T-cell (primary cell): Measurements from ENCODE around the gene BBIP1. TPM values are rescaled to one million over a fixed set of nuclear protein-coding genes. Genes with fewer than 3 reads are reported as not detected.
A peak's percentile ranks its signal among the peaks of the same experiment; 100 is the strongest.

Experiments used
- ATAC-seq, 4 experiments: fragments of 200-7000 bp in 3 of 4; fragments of 150-1000 bp in 1 of 4; cut with Tn5 transposase; replicated peaks in 1 of 4; 1 replicate in 3 of 4; 2 replicates in 1 of 4; pipeline ENCODE4 v1.10.0; 2021; ENCODE audit warnings: moderate library complexity in 3 of 4, mild to moderate bottlenecking in 2 of 4, moderate number of reproducible peaks in 1 of 4
- CTCF ChIA-PET, 2 donors: fragments of 300-600 bp; sonication (Branson Sonifier 250); formaldehyde crosslinking; loops; one replicate each; lab custom pipeline; 2022; ENCODE audit warnings: antibody characterized with exemption in 2 of 2; lab: Charles Lee
- POLR2A ChIA-PET, 2 donors: fragments of 300-600 bp; sonication (Branson Sonifier 250); formaldehyde crosslinking; loops; one replicate each; lab custom pipeline; 2022; ENCODE audit warnings: antibody characterized with exemption in 2 of 2; lab: Charles Lee
- DNase-seq, 35 experiments: peaks; one replicate each; pipeline versions ENCODE4 v3.0.0 to v3.0.0-alpha.2; 2013 to 2023
- H3K27ac ChIP-seq: one replicate; pipeline ENCODE4 v1.5.1; 2013; ENCODE audit warnings: low read length
- H3K27me3 ChIP-seq, 2 experiments: replicated peaks in 1 of 2; 1 replicate in 1 of 2; 2 replicates in 1 of 2; pipeline versions ENCODE4 v1.6.1 to v1.7.0; 2013; ENCODE audit warnings: low read length in 1 of 2, mixed read lengths in 1 of 2; ENCODE audit not compliant: control insufficient read depth in 2 of 2, insufficient read depth in 2 of 2; ENCODE audit errors: extremely low read depth in 1 of 2
- H3K36me3 ChIP-seq, 2 donors: 1 replicate in 1 of 2; 2 replicates in 1 of 2; pipeline versions ENCODE4 v1.6.1 to v1.7.0; 2013; ENCODE audit warnings: low read length in 1 of 2; ENCODE audit not compliant: control insufficient read depth in 2 of 2, insufficient read depth in 1 of 2; ENCODE audit errors: extremely low read depth in 1 of 2
- H3K4me1 ChIP-seq, 2 experiments: 1 replicate in 1 of 2; 2 replicates in 1 of 2; pipeline versions ENCODE4 v1.6.1 to v1.7.0; 2013; ENCODE audit warnings: low read length in 2 of 2, mixed read lengths in 1 of 2; ENCODE audit not compliant: insufficient read depth in 2 of 2, control insufficient read depth in 1 of 2; ENCODE audit errors: extremely low read depth in 1 of 2
- H3K4me3 ChIP-seq, 2 donors: 1 replicate in 1 of 2; 2 replicates in 1 of 2; pipeline versions ENCODE4 v1.5.1 to v1.7.0; 2013; ENCODE audit warnings: mild to moderate bottlenecking in 2 of 2, low read length in 1 of 2, moderate library complexity in 1 of 2; ENCODE audit not compliant: control insufficient read depth in 1 of 2; ENCODE audit errors: extremely low read depth in 1 of 2
- H3K9me3 ChIP-seq: 2 replicates; pipeline ENCODE4 v1.7.0; 2013
- H3K27ac Mint-ChIP-seq, 2 donors: one replicate each; pipeline ENCODE4 v1.8.0; 2020 to 2021; ENCODE audit warnings: mild to moderate bottlenecking in 2 of 2, mixed read lengths in 2 of 2
- H3K27me3 Mint-ChIP-seq, 2 donors: one replicate each; pipeline ENCODE4 v1.8.0; 2021 to 2022; ENCODE audit warnings: mixed read lengths in 2 of 2
- H3K36me3 Mint-ChIP-seq: one replicate; pipeline ENCODE4 v1.8.0; 2021; ENCODE audit warnings: mixed read lengths
- H3K4me1 Mint-ChIP-seq, 3 donors: one replicate each; pipeline ENCODE4 v1.8.0; 2020 to 2022; ENCODE audit warnings: mixed read lengths in 3 of 3, mild to moderate bottlenecking in 1 of 3
- H3K4me3 Mint-ChIP-seq, 3 donors: one replicate each; pipeline ENCODE4 v1.8.0; 2020 to 2022; ENCODE audit warnings: mild to moderate bottlenecking in 3 of 3, mixed read lengths in 3 of 3, moderate library complexity in 3 of 3
- H3K9me3 Mint-ChIP-seq, 3 donors: one replicate each; pipeline ENCODE4 v1.8.0; 2020 to 2022; ENCODE audit warnings: mixed read lengths in 3 of 3
- WGBS: methylation state at CpG from one replicate; pipeline ENCODE4 v1.1.5; 2013; ENCODE audit warnings: missing lambda C conversion rate; ENCODE audit not compliant: insufficient coverage; 5-methylcytosine and 5-hydroxymethylcytosine counted together
- total RNA-seq, 35 experiments: library from RNA in 6 of 35; stranded (reverse) in 6 of 35; fragments of 120-200 nt in 1 of 35; gene quantifications; one replicate each; pipeline versions ENCODE4 v1.2.1 to v1.2.4 and lab custom pipeline; 2013 to 2026

BBIP1 gene
- total RNA-seq, 5 donors from 2014 or later (not counting 1 experiment from before 2014, with no cell fraction given), result 28.6 to 36.6 (median 32.0) TPM

GRCh38 chr10:110947061-110947595 lies 28.1 kb upstream of the BBIP1 start:
- no peaks in the 10 kb centered on the region for H3K27me3 Mint-ChIP-seq
- H3K4me3 Mint-ChIP-seq, result no peak overlapping the region
- Histone ChIP-seq H3K27ac (no peak overlapping the region), H3K27me3 (no peaks in the 10 kb centered on the region), H3K4me1 (no peaks in the 10 kb centered on the region), H3K4me3 (no peak overlapping the region), H3K9me3 (no peaks in the 10 kb centered on the region), H3K36me3 (peaks cover 0 to 7% of the 10 kb centered on the region in 2 donors)
- DNase-seq (no peak), ATAC-seq (no peak)
- CTCF ChIA-PET, result interaction anchor here in 1 of 2 donors (0.6 kb wide), 1 partner anchor 10 kb away, joined by 3 read pairs; no protein-coding TSS in a partner anchor
- peaks cover 63% of the 10 kb centered on the region for H3K36me3 Mint-ChIP-seq
- POLR2A ChIA-PET, result interaction anchor here in 1 of 2 donors (0.5 to 0.6 kb wide), 3 partner anchors 29 to 60 kb away, joined by 3 to 5 read pairs (median 3); no protein-coding TSS in a partner anchor
- H3K9me3 Mint-ChIP-seq, result peaks cover 7 to 13% (median 7%) of the 10 kb centered on the region in 3 donors
- H3K4me1 Mint-ChIP-seq, result peaks cover 61 to 73% (median 63%) of the 10 kb centered on the region in 3 donors
- 100% methylated on average over 1 of the region's 4 CpGs for WGBS
- no peak overlapping the region for H3K27ac Mint-ChIP-seq

- H3K9me3 Mint-ChIP-seq, result peaks cover 7 to 12% (median 7%) of the 10 kb centered on the region in 3 donors
- ATAC-seq, result no peak
- Histone ChIP-seq H3K4me3 (no peak overlapping the region), H3K9me3 (no peaks in the 10 kb centered on the region), H3K4me1 (no peaks in the 10 kb centered on the region), H3K27ac (no peak overlapping the region), H3K36me3 (peaks cover 0 to 7% of the 10 kb centered on the region in 2 donors), H3K27me3 (no peaks in the 10 kb centered on the region)
- ChIA-PET POLR2A (interaction anchor here in 1 of 2 donors (0.5 to 0.6 kb wide), 2 partner anchors 46 to 59 kb away, joined by 3 to 5 read pairs; no protein-coding TSS in a partner anchor), CTCF (no interaction called here)
- H3K27ac Mint-ChIP-seq, result no peak overlapping the region
- H3K27me3 Mint-ChIP-seq, result no peaks in the 10 kb centered on the region
- 100% methylated on average over 1 of the region's 1 CpG for WGBS
- no peak overlapping the region for H3K4me3 Mint-ChIP-seq
- DNase-seq, result no peak
- H3K4me1 Mint-ChIP-seq, result peaks cover 60 to 73% (median 65%) of the 10 kb centered on the region in 3 donors
- H3K36me3 Mint-ChIP-seq, result peaks cover 66% of the 10 kb centered on the region
Measured at GRCh38 chr10:110946496-110946895, 27.5 kb upstream of the BBIP1 start.

- Histone ChIP-seq H3K27me3 (no peaks in the 10 kb centered on the region), H3K9me3 (no peaks in the 10 kb centered on the region), H3K36me3 (peaks cover 0 to 7% of the 10 kb centered on the region in 2 donors), H3K4me3 (no peak overlapping the region), H3K27ac (no peak overlapping the region), H3K4me1 (no peaks in the 10 kb centered on the region)
- WGBS, result 100% methylated on average over 4 of the region's 5 CpGs
- H3K9me3 Mint-ChIP-seq, result peaks cover 7 to 9% (median 7%) of the 10 kb centered on the region in 3 donors
- H3K4me1 Mint-ChIP-seq, result peaks cover 62 to 72% (median 63%) of the 10 kb centered on the region in 3 donors
- H3K36me3 Mint-ChIP-seq, result peaks cover 68% of the 10 kb centered on the region
- no peak for ATAC-seq
- no peak for DNase-seq
- POLR2A ChIA-PET, result interaction anchor here in 1 of 2 donors (0.5 kb wide), 1 partner anchor 18 kb away, joined by 3 read pairs; no protein-coding TSS in a partner anchor
- CTCF ChIA-PET, result interaction anchor here in 1 of 2 donors (1.0 kb wide), 1 partner anchor 15 kb away, joined by 3 read pairs; no protein-coding TSS in a partner anchor
- H3K27ac Mint-ChIP-seq, result no peak overlapping the region
- H3K4me3 Mint-ChIP-seq, result no peak overlapping the region
- no peaks in the 10 kb centered on the region for H3K27me3 Mint-ChIP-seq
Measured at GRCh38 chr10:110944792-110945396, 25.9 kb upstream of the BBIP1 start.

GRCh38 chr10:110939419-110939818 lies 20.4 kb upstream of the BBIP1 start:
- ATAC-seq, result no peak
- Mint-ChIP-seq H3K36me3 (peaks cover 53% of the 10 kb centered on the region), H3K9me3 (peaks cover 0 to 9% (median 5%) of the 10 kb centered on the region in 3 donors), H3K4me1 (peaks cover 47 to 56% (median 50%) of the 10 kb centered on the region in 3 donors), H3K4me3 (no peak overlapping the region), H3K27me3 (no peaks in the 10 kb centered on the region), H3K27ac (no peak overlapping the region)
- Histone ChIP-seq H3K27ac (no peak overlapping the region), H3K27me3 (no peaks in the 10 kb centered on the region), H3K9me3 (no peaks in the 10 kb centered on the region), H3K4me3 (no peak overlapping the region), H3K36me3 (peaks cover 0 to 7% of the 10 kb centered on the region in 2 donors), H3K4me1 (peaks cover 0 to 8% of the 10 kb centered on the region in 2 experiments)
- ChIA-PET CTCF (interaction anchor here in 1 of 2 donors (1.2 kb wide), 1 partner anchor 53 kb away, joined by 3 read pairs; no protein-coding TSS in a partner anchor), POLR2A (no interaction called here)
- DNase-seq, result no peak
- WGBS, result no CpG with 5 or more reads among the region's 4 CpGs

GRCh38 chr10:110936757-110937156 lies 17.8 kb upstream of the BBIP1 start:
- no peak for ATAC-seq
- ChIA-PET CTCF (interaction anchor here in 1 of 2 donors (0.6 kb wide), 1 partner anchor 10 kb away, joined by 3 read pairs; no protein-coding TSS in a partner anchor), POLR2A (interaction anchor here in 1 of 2 donors (0.6 kb wide), 1 partner anchor 10 kb away, joined by 3 read pairs; no protein-coding TSS in a partner anchor)
- 98% methylated on average over 18 of the region's 18 CpGs for WGBS
- no peak overlapping the region for H3K4me3 Mint-ChIP-seq
- H3K4me1 ChIP-seq, result peaks cover 0 to 10% of the 10 kb centered on the region in 2 experiments
- peaks cover 40 to 46% (median 42%) of the 10 kb centered on the region in 3 donors for H3K4me1 Mint-ChIP-seq
- H3K9me3 Mint-ChIP-seq, result no peaks in the 10 kb centered on the region
- H3K27me3 Mint-ChIP-seq, result no peaks in the 10 kb centered on the region
- H3K4me3 ChIP-seq, result no peak overlapping the region
- no peak overlapping the region for H3K27ac ChIP-seq
- DNase-seq, result no peak
- H3K36me3 Mint-ChIP-seq, result peaks cover 29% of the 10 kb centered on the region
- no peaks in the 10 kb centered on the region for H3K27me3 ChIP-seq
- no peak overlapping the region for H3K27ac Mint-ChIP-seq
- no peaks in the 10 kb centered on the region for H3K36me3 ChIP-seq
- no peaks in the 10 kb centered on the region for H3K9me3 ChIP-seq

GRCh38 chr10:110932505-110933180 lies 13.7 kb upstream of the BBIP1 start:
- Mint-ChIP-seq H3K27me3 (no peaks in the 10 kb centered on the region), H3K9me3 (no peaks in the 10 kb centered on the region), H3K4me3 (no peak overlapping the region), H3K36me3 (peaks cover 9% of the 10 kb centered on the region), H3K4me1 (peaks cover 33 to 41% (median 38%) of the 10 kb centered on the region in 3 donors), H3K27ac (peak overlapping the region in 1 of 2 donors; percentile 36)
- ATAC-seq (no peak), DNase-seq (no peak)
- ChIA-PET POLR2A (no interaction called here), CTCF (interaction anchor here in 1 of 2 donors (0.5 kb wide), 1 partner anchor 24 kb away, joined by 3 read pairs; no protein-coding TSS in a partner anchor)
- WGBS, result no CpG with 5 or more reads among the region's 1 CpG
- Histone ChIP-seq H3K9me3 (no peaks in the 10 kb centered on the region), H3K36me3 (no peaks in the 10 kb centered on the region), H3K27me3 (no peaks in the 10 kb centered on the region), H3K27ac (no peak overlapping the region), H3K4me1 (peaks cover 6 to 11% of the 10 kb centered on the region in 2 experiments), H3K4me3 (no peak overlapping the region)
